HCT116 (cell line): ENCODE data around the gene GLYATL3. TPM values are rescaled to one million over a fixed set of nuclear protein-coding genes. Genes with fewer than 3 reads are reported as not detected.

Experiments
- ATAC-seq: fragments of 200-7000 bp; cut with Tn5 transposase; 2 replicates; pipeline ENCODE4 v1.9.1; 2020; ENCODE audit warnings: mild to moderate bottlenecking, moderate library complexity
- BruUV-seq: library from RNA; stranded (reverse); fragments of 400-500 nt; replicated peaks from 2 replicates; lab custom pipeline; 2021; lab: Mats Ljungman, UMichigan
- CTCF ChIA-PET: fragments of 300-600 bp; sonication (Branson Sonifier 250); formaldehyde crosslinking; loops from one replicate; lab custom pipeline; 2021; ENCODE audit warnings: antibody characterized with exemption; lab: Charles Lee
- POLR2A ChIA-PET: fragments of 300-600, 350-600 bp; sonication (Branson Sonifier 250); formaldehyde crosslinking; loops from one replicate; lab custom pipeline; 2021; ENCODE audit warnings: antibody characterized with exemption; lab: Charles Lee
- RAD21 ChIA-PET, 2 experiments: fragments of 300-600 bp; sonication (Branson Sonifier 250); formaldehyde crosslinking; loops; one replicate each; lab custom pipeline; 2023; ENCODE audit warnings: low total read pairs in 2 of 2; ENCODE audit not compliant: uncharacterized antibody in 2 of 2, unreplicated experiment in 2 of 2, low non-redundant PET in 1 of 2; lab: Charles Lee
- DNase-seq: peaks from one replicate; pipeline ENCODE4 v3.0.0-alpha.2; 2010; ENCODE audit warnings: low read depth, low spot score
- H2AFZ ChIP-seq: fragments of 200-600 bp; shearing (Covaris generic), sonication (generic); 2 replicates; pipeline ENCODE4 v1.6.1; 2017; ENCODE audit warnings: low read depth, mixed run types, mixed read lengths, antibody characterized with exemption, low read length; ENCODE audit not compliant: poor library complexity, severe bottlenecking
- H3K27ac ChIP-seq: 2 replicates; pipeline ENCODE4 v1.5.1; 2012; ENCODE audit warnings: low read depth, low read length
- H3K27me3 ChIP-seq: fragments of 200-600 bp; sonication (generic); 2 replicates; pipeline ENCODE4 v1.6.1; 2016; ENCODE audit warnings: mixed run types, low read length, mixed read lengths; ENCODE audit not compliant: insufficient read depth
- H3K36me3 ChIP-seq, 2 experiments: fragments of 200-500 bp in 1 of 2; fragments of 200-600 bp in 1 of 2; sonication (Bioruptor generic) in 1 of 2; sonication (generic) in 1 of 2; 2 replicates each; pipeline versions ENCODE4 v1.5.1 to v1.6.1; 2014 to 2016; ENCODE audit warnings: low read length in 2 of 2, inconsistent platforms in 1 of 2, mixed read lengths in 1 of 2, mixed run types in 1 of 2; ENCODE audit not compliant: insufficient read depth in 2 of 2, control insufficient read depth in 1 of 2
- H3K4me1 ChIP-seq, 2 experiments: fragments of 200-600 bp in 1 of 2; sonication (generic) in 1 of 2; 2 replicates each; pipeline versions ENCODE4 v1.5.1 to v1.6.1; 2012 to 2017; ENCODE audit warnings: low read length in 2 of 2, inconsistent platforms in 1 of 2, mild to moderate bottlenecking in 1 of 2, mixed read lengths in 1 of 2, mixed run types in 1 of 2, moderate library complexity in 1 of 2; ENCODE audit not compliant: insufficient read depth in 2 of 2, control insufficient read depth in 1 of 2
- H3K4me2 ChIP-seq: fragments of 200-600 bp; sonication (generic); 2 replicates; pipeline ENCODE4 v1.6.1; 2017; ENCODE audit warnings: mixed run types, low read length, mixed read lengths
- H3K4me3 ChIP-seq, 2 experiments: fragments of 200-600 bp in 1 of 2; sonication (generic) in 1 of 2; replicated peaks in 1 of 2; 2 replicates each; pipeline ENCODE4 v1.5.1; 2011 to 2016; ENCODE audit warnings: low read length in 2 of 2, control low read depth in 1 of 2, low read depth in 1 of 2, mild to moderate bottlenecking in 1 of 2, mixed read lengths in 1 of 2, mixed run types in 1 of 2
- H3K79me2 ChIP-seq: fragments of 200-600 bp; sonication (generic); 2 replicates; pipeline ENCODE4 v1.6.1; 2017; ENCODE audit warnings: mild to moderate bottlenecking, mixed run types, low read length, moderate library complexity, mixed read lengths; ENCODE audit not compliant: insufficient read depth
- H3K9ac ChIP-seq: fragments of 200-600 bp; sonication (generic); 2 replicates; pipeline ENCODE4 v1.6.1; 2016; ENCODE audit warnings: low read length, mixed read lengths
- H3K9me2 ChIP-seq: fragments of 200-600 bp; sonication (generic), shearing (Covaris generic); 2 replicates; pipeline ENCODE4 v1.6.1; 2017; ENCODE audit warnings: mixed run types, mild to moderate bottlenecking, moderate library complexity; ENCODE audit not compliant: insufficient read depth
- H3K9me3 ChIP-seq, 2 experiments: fragments of 200-500 bp in 1 of 2; fragments of 200-600 bp in 1 of 2; sonication (Bioruptor generic) in 1 of 2; sonication (generic) in 1 of 2; 2 replicates each; pipeline ENCODE4 v1.6.1; 2014 to 2017; ENCODE audit warnings: low read length in 2 of 2, mixed read lengths in 2 of 2, inconsistent platforms in 1 of 2, low read depth in 1 of 2, mild to moderate bottlenecking in 1 of 2, mixed run types in 1 of 2, moderate library complexity in 1 of 2; ENCODE audit not compliant: control insufficient read depth in 1 of 2, insufficient read depth in 1 of 2
- H4K20me1 ChIP-seq: fragments of 200-600 bp; sonication (generic), shearing (Covaris generic); 2 replicates; pipeline ENCODE4 v1.6.1; 2017; ENCODE audit warnings: mixed run types, mild to moderate bottlenecking, moderate library complexity; ENCODE audit not compliant: insufficient read depth
- CBX3 ChIP-seq: IDR thresholded peaks from 2 replicates; pipeline ENCODE4 v1.6.1; 2012; ENCODE audit warnings: low read depth
- EGR1 ChIP-seq: IDR thresholded peaks from 2 replicates; pipeline ENCODE4 v1.6.1; 2012; ENCODE audit warnings: low read depth
- ELF1 ChIP-seq: IDR thresholded peaks from 2 replicates; pipeline ENCODE4 v1.6.1; 2012; ENCODE audit warnings: low read depth, borderline replicate concordance
- EZH2phosphoT487 ChIP-seq: fragments of 200-600 bp; IDR thresholded peaks from 2 replicates; pipeline ENCODE4 v1.6.1; 2018; ENCODE audit warnings: antibody characterized with exemption, borderline replicate concordance
- JUND ChIP-seq: IDR thresholded peaks from 2 replicates; pipeline ENCODE4 v1.6.1; 2012
- REST ChIP-seq: IDR thresholded peaks from 2 replicates; pipeline ENCODE4 v1.6.1; 2012; ENCODE audit warnings: low read depth
- SIN3A ChIP-seq: IDR thresholded peaks from 2 replicates; pipeline ENCODE4 v1.6.1; 2012; ENCODE audit warnings: low read depth
- SRF ChIP-seq: IDR thresholded peaks from 2 replicates; pipeline ENCODE4 v1.6.1; 2012; ENCODE audit warnings: low read depth
- TCF7L2 ChIP-seq: IDR thresholded peaks from 2 replicates; pipeline ENCODE4 v1.7.0; 2011; ENCODE audit warnings: borderline replicate concordance, inconsistent platforms; ENCODE audit not compliant: insufficient read depth, insufficient read length; ENCODE audit errors: extremely low read depth
- YY1 ChIP-seq: IDR thresholded peaks from 2 replicates; pipeline ENCODE4 v1.6.1; 2011; ENCODE audit warnings: low read length, low read depth, moderate library complexity, mild to moderate bottlenecking; ENCODE audit not compliant: insufficient replicate concordance; ENCODE audit errors: extremely low read depth
- ZFX ChIP-seq: fragments of 450-650 bp; IDR thresholded peaks from 2 replicates; pipeline ENCODE4 v1.6.1; 2017
- intact Hi-C: fragments of 100-400 bp; cut with micrococcal nuclease; formaldehyde crosslinking; loops from 2 replicates; pipeline ENCODE4 v1.10.0; 2022
- total RNA-seq: library from RNA; stranded (reverse); gene quantifications from one replicate; pipeline ENCODE4 v1.2.1, GENCODE V29; 2021; ENCODE audit not compliant: unreplicated experiment
- TF ChIP-seq, protein P1 (sequence below): IDR thresholded peaks from 2 replicates; pipeline ENCODE4 v1.6.1; 2012
- TF ChIP-seq, protein P2 (sequence below), 3 experiments: fragments of 200-600 bp in 1 of 3; sonication (generic) in 1 of 3; IDR thresholded peaks in 2 of 3; conservative IDR thresholded peaks in 1 of 3; 2 replicates each; pipeline ENCODE4 v1.5.1; 2012 to 2017; ENCODE audit warnings: low read depth in 2 of 3, low read length in 2 of 3, antibody characterized with exemption in 1 of 3, borderline replicate concordance in 1 of 3, control low read depth in 1 of 3, mild to moderate bottlenecking in 1 of 3, mixed read lengths in 1 of 3, mixed run types in 1 of 3, moderate library complexity in 1 of 3; ENCODE audit not compliant: insufficient read depth in 1 of 3

Gene GLYATL3
- total RNA-seq, 1 experiment from 2014 or later = not detected

GRCh38 chr6:49454787-49455709 is 44.7 kb upstream of the GLYATL3 start:
- POLR2A ChIA-PET = no interaction called here
- no TSS peak for BruUV-seq

More at GRCh38 chr6:49454787-49455709, 44.7 kb upstream of the GLYATL3 start:
- CTCF ChIA-PET = interaction anchor here (2.0 kb wide), 1 partner anchor 77 kb away, joined by 7 read pairs; no protein-coding TSS in a partner anchor
- H3K9ac ChIP-seq = no peak overlapping the region
- no peak for ATAC-seq
- no peaks in the 10 kb centered on the region for H3K27me3 ChIP-seq
- no peak overlapping the region for H2AFZ ChIP-seq
- H3K27ac ChIP-seq = no peak overlapping the region
- H4K20me1 ChIP-seq = no peaks in the 10 kb centered on the region
- no peak for DNase-seq
- H3K4me1 ChIP-seq = no peaks in the 10 kb centered on the region
- RAD21 ChIA-PET = no interaction called here
- no peak overlapping the region for H3K4me2 ChIP-seq
- no peaks in the 10 kb centered on the region for H3K9me3 ChIP-seq
- TF ChIP-seq, protein P1, sequence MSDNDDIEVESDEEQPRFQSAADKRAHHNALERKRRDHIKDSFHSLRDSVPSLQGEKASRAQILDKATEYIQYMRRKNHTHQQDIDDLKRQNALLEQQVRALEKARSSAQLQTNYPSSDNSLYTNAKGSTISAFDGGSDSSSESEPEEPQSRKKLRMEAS = no peak
- TF ChIP-seq, protein P2, sequence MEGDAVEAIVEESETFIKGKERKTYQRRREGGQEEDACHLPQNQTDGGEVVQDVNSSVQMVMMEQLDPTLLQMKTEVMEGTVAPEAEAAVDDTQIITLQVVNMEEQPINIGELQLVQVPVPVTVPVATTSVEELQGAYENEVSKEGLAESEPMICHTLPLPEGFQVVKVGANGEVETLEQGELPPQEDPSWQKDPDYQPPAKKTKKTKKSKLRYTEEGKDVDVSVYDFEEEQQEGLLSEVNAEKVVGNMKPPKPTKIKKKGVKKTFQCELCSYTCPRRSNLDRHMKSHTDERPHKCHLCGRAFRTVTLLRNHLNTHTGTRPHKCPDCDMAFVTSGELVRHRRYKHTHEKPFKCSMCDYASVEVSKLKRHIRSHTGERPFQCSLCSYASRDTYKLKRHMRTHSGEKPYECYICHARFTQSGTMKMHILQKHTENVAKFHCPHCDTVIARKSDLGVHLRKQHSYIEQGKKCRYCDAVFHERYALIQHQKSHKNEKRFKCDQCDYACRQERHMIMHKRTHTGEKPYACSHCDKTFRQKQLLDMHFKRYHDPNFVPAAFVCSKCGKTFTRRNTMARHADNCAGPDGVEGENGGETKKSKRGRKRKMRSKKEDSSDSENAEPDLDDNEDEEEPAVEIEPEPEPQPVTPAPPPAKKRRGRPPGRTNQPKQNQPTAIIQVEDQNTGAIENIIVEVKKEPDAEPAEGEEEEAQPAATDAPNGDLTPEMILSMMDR (IDR thresholded peaks at IDR 0.05 in 2 of 3, conservative IDR thresholded peaks at IDR 0.05 in 1 of 3; ENCODE audit: borderline replicate concordance in 1 of 3, insufficient read depth in 1 of 3, low read depth in 2 of 3, low read length in 2 of 3) = no peak
- TF ChIP-seq TCF7L2 (no peak), REST (no peak), ZFX (no peak), CBX3 (no peak), ELF1 (no peak), SRF (no peak), JUND (no peak), SIN3A (no peak), YY1 (no peak), EGR1 (no peak), EZH2phosphoT487 (no peak)
- H3K9me2 ChIP-seq = no peaks in the 10 kb centered on the region
- no peak overlapping the region for H3K4me3 ChIP-seq
- H3K36me3 ChIP-seq = 0 out of 4 replicates have a peak, but pooled peaks cover 0 to 2% of the 10 kb centered on the region in 2 experiments
- intact Hi-C loops = no loop called here
- no peaks in the 10 kb centered on the region for H3K79me2 ChIP-seq
